Panc1 (cell line): ENCODE results near the gene EXOC5.

Experiments used
- CTCF ChIP-seq: fragments of 450-650 bp; IDR thresholded peaks from 2 replicates; pipeline ENCODE4 v1.5.1; 2017; ENCODE audit warnings: mild to moderate bottlenecking
- TCF7L2 ChIP-seq: IDR thresholded peaks from 2 replicates; pipeline ENCODE4 v1.6.1; 2011; ENCODE audit warnings: mild to moderate bottlenecking, low read depth, low read length, inconsistent platforms
- TF ChIP-seq, protein P1 (sequence below), 2 experiments: IDR thresholded peaks; 2 replicates each; pipeline ENCODE4 v1.6.1; 2011 to 2012; ENCODE audit warnings: low read depth in 2 of 2, control low read depth in 1 of 2, low read length in 1 of 2, mild to moderate bottlenecking in 1 of 2, moderate library complexity in 1 of 2; ENCODE audit not compliant: insufficient read depth in 1 of 2

- TF ChIP-seq CTCF, result no peak
- TF ChIP-seq TCF7L2, result no peak
- TF ChIP-seq, protein P1, sequence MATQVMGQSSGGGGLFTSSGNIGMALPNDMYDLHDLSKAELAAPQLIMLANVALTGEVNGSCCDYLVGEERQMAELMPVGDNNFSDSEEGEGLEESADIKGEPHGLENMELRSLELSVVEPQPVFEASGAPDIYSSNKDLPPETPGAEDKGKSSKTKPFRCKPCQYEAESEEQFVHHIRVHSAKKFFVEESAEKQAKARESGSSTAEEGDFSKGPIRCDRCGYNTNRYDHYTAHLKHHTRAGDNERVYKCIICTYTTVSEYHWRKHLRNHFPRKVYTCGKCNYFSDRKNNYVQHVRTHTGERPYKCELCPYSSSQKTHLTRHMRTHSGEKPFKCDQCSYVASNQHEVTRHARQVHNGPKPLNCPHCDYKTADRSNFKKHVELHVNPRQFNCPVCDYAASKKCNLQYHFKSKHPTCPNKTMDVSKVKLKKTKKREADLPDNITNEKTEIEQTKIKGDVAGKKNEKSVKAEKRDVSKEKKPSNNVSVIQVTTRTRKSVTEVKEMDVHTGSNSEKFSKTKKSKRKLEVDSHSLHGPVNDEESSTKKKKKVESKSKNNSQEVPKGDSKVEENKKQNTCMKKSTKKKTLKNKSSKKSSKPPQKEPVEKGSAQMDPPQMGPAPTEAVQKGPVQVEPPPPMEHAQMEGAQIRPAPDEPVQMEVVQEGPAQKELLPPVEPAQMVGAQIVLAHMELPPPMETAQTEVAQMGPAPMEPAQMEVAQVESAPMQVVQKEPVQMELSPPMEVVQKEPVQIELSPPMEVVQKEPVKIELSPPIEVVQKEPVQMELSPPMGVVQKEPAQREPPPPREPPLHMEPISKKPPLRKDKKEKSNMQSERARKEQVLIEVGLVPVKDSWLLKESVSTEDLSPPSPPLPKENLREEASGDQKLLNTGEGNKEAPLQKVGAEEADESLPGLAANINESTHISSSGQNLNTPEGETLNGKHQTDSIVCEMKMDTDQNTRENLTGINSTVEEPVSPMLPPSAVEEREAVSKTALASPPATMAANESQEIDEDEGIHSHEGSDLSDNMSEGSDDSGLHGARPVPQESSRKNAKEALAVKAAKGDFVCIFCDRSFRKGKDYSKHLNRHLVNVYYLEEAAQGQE (IDR thresholded peaks at IDR 0.05; ENCODE audit: insufficient read depth in 1 of 2, low read depth in 2 of 2, low read length in 1 of 2), result no peak
These were observed 45.8 kb upstream of the EXOC5 start for GRCh38 chr14:57314396-57315089.
